Neural cell (in vitro differentiated cells): Measurements from ENCODE around the gene DEPDC5. TPM values are rescaled to one million over a fixed set of nuclear protein-coding genes. Genes with fewer than 3 reads are reported as not detected.
A peak's percentile ranks its signal among the peaks of the same experiment; 100 is the strongest.

ENCODE experiments used
- H2AFZ ChIP-seq: fragments of 200-600, 300-800 bp; sonication (generic), shearing (Covaris generic); 2 replicates; pipeline ENCODE4 v1.6.0; 2014; ENCODE audit warnings: low read depth, mild to moderate bottlenecking, antibody characterized with exemption, low read length, moderate library complexity
- H3F3A ChIP-seq: fragments of 200-600 bp; shearing (Covaris generic); 2 replicates; pipeline ENCODE4 v1.6.1; 2016; ENCODE audit warnings: mild to moderate bottlenecking, moderate library complexity, mixed read lengths, antibody characterized with exemption, low read length; ENCODE audit not compliant: insufficient read depth, poor library complexity, severe bottlenecking
- H3K27ac ChIP-seq: fragments of 200-600, 300-800 bp; sonication (generic), shearing (Covaris generic); 2 replicates; pipeline ENCODE4 v1.5.1; 2014; ENCODE audit warnings: mild to moderate bottlenecking, low read length, moderate library complexity
- H3K27me3 ChIP-seq: fragments of 300-800, 200-600 bp; sonication (generic), shearing (Covaris generic); 2 replicates; pipeline ENCODE4 v1.6.0; 2014; ENCODE audit warnings: mild to moderate bottlenecking, low read depth, low read length, moderate library complexity; ENCODE audit not compliant: insufficient read depth
- H3K36me3 ChIP-seq: fragments of 300-800, 200-600 bp; sonication (generic), shearing (Covaris generic); 2 replicates; pipeline ENCODE4 v1.5.1; 2014; ENCODE audit warnings: mild to moderate bottlenecking, antibody characterized with exemption, low read length, moderate library complexity; ENCODE audit not compliant: insufficient read depth
- H3K4me2 ChIP-seq: fragments of 300-800, 200-600 bp; sonication (generic), shearing (Covaris generic); 2 replicates; pipeline ENCODE4 v1.6.0; 2014; ENCODE audit warnings: mild to moderate bottlenecking, low read length
- H3K4me3 ChIP-seq: fragments of 300-800, 200-600 bp; sonication (generic), shearing (Covaris generic); 2 replicates; pipeline ENCODE4 v1.5.1; 2014; ENCODE audit warnings: mild to moderate bottlenecking, low read length, moderate library complexity
- H3K79me2 ChIP-seq: fragments of 200-600 bp; shearing (Covaris generic); replicated peaks from 2 replicates; pipeline ENCODE4 v1.6.0; 2014; ENCODE audit warnings: mild to moderate bottlenecking, low read length, moderate library complexity; ENCODE audit not compliant: insufficient read depth
- H3K9ac ChIP-seq: fragments of 300-800, 200-600 bp; sonication (generic), shearing (Covaris generic); 2 replicates; pipeline ENCODE4 v1.6.1; 2016; ENCODE audit warnings: mild to moderate bottlenecking, low read length, mixed read lengths
- H3K9me2 ChIP-seq: fragments of 200-600 bp; shearing (Covaris generic); 2 replicates; pipeline ENCODE4 v1.6.1; 2016; ENCODE audit warnings: mild to moderate bottlenecking, low read length, mixed read lengths; ENCODE audit not compliant: insufficient read depth
- H3K9me3 ChIP-seq: fragments of 200-600, 300-800 bp; sonication (generic), shearing (Covaris generic); 2 replicates; pipeline ENCODE4 v1.6.1; 2016; ENCODE audit warnings: mild to moderate bottlenecking, mixed run types, low read length, moderate library complexity, mixed read lengths
- H4K20me1 ChIP-seq: fragments of 200-600 bp; shearing (Covaris generic); 2 replicates; pipeline ENCODE4 v1.6.1; 2016; ENCODE audit warnings: mild to moderate bottlenecking, mixed run types; ENCODE audit not compliant: insufficient read depth
- MXI1 ChIP-seq: fragments of 450-650 bp; conservative IDR thresholded peaks from 2 replicates; pipeline ENCODE4 v1.6.1; 2014; ENCODE audit warnings: antibody characterized with exemption, mild to moderate bottlenecking; ENCODE audit not compliant: poor library complexity, severe bottlenecking
- POLR2AphosphoS5 ChIP-seq: IDR thresholded peaks from 2 replicates; pipeline ENCODE4 v1.6.1; 2012
- RAD21 ChIP-seq: fragments of 450-650 bp; conservative IDR thresholded peaks from 2 replicates; pipeline ENCODE4 v1.6.1; 2014; ENCODE audit warnings: antibody characterized with exemption, mild to moderate bottlenecking, moderate library complexity
- SMC3 ChIP-seq: fragments of 450-650 bp; conservative IDR thresholded peaks from 2 replicates; pipeline ENCODE4 v1.6.1; 2014; ENCODE audit warnings: antibody characterized with exemption, mild to moderate bottlenecking, moderate library complexity; ENCODE audit not compliant: poor library complexity
- TAF1 ChIP-seq: IDR thresholded peaks from 2 replicates; pipeline ENCODE4 v1.6.1; 2012; ENCODE audit warnings: low read depth
- polyA plus RNA-seq: library from polyadenylated mRNA; depleted of rRNA; stranded (reverse); fragments of >200 nt; gene quantifications from 2 replicates; pipeline ENCODE4 v1.2.3, GENCODE V29; 2014
- TF ChIP-seq, protein P1 (sequence below): IDR thresholded peaks from 2 replicates; pipeline ENCODE4 v1.6.1; 2012; ENCODE audit warnings: borderline replicate concordance

The DEPDC5 gene
- polyA plus RNA-seq, 1 donor from 2014 or later = 11.3 TPM

DNA sequence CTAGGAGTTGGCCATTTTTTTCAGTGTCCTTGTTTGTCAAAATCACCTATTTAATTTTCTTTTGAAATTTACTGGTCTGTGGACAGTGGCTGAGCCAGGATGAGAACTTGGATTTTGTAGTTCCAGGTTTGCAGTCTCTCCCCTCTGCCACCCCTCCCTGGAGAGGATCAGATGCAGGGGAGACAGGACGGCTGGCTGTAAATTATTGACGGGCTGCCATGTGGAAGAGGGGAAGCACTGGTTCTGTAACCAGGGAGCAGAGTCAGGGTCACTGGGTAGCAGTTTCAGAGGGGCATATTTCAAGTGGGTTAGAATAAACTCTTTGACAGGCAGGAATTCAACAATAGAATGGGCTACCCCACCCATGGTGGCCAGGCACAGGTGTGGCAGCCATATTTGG is 169.9 kb downstream of the DEPDC5 start:
- Histone ChIP-seq H3K9me2 (no peaks in the 10 kb centered on the region), H3K27ac (no peak overlapping the region), H3K9ac (no peak overlapping the region), H2AFZ (no peak overlapping the region), H3K4me2 (no peak overlapping the region), H3K27me3 (no peaks in the 10 kb centered on the region), H3K36me3 (no peaks in the 10 kb centered on the region), H3K4me3 (no peak overlapping the region), H3K79me2 (no peaks in the 10 kb centered on the region), H3F3A (no peaks in the 10 kb centered on the region), H3K9me3 (no peaks in the 10 kb centered on the region), H4K20me1 (no peaks in the 10 kb centered on the region)
- TF ChIP-seq MXI1 (no peak), POLR2AphosphoS5 (no peak), RAD21 (no peak)
- TF ChIP-seq, protein P1, sequence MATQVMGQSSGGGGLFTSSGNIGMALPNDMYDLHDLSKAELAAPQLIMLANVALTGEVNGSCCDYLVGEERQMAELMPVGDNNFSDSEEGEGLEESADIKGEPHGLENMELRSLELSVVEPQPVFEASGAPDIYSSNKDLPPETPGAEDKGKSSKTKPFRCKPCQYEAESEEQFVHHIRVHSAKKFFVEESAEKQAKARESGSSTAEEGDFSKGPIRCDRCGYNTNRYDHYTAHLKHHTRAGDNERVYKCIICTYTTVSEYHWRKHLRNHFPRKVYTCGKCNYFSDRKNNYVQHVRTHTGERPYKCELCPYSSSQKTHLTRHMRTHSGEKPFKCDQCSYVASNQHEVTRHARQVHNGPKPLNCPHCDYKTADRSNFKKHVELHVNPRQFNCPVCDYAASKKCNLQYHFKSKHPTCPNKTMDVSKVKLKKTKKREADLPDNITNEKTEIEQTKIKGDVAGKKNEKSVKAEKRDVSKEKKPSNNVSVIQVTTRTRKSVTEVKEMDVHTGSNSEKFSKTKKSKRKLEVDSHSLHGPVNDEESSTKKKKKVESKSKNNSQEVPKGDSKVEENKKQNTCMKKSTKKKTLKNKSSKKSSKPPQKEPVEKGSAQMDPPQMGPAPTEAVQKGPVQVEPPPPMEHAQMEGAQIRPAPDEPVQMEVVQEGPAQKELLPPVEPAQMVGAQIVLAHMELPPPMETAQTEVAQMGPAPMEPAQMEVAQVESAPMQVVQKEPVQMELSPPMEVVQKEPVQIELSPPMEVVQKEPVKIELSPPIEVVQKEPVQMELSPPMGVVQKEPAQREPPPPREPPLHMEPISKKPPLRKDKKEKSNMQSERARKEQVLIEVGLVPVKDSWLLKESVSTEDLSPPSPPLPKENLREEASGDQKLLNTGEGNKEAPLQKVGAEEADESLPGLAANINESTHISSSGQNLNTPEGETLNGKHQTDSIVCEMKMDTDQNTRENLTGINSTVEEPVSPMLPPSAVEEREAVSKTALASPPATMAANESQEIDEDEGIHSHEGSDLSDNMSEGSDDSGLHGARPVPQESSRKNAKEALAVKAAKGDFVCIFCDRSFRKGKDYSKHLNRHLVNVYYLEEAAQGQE = no peak

DNA sequence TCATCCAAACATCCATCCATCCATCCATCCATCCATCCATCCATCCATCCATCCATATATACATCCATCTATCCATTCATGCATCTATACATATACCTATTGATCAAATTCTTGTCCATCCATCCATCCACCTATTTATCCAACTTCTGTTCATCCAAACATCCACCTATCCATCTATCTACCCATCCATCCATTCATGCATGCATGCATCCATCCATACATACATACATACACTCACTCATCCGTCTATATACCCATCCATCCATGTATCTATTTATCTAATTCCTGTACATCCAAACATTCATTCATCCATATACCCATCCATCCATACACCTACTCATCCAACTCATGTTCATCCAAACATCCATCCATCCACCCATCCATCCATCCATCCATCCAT is 171.2 kb downstream of the DEPDC5 start:
- Histone ChIP-seq H2AFZ (no peak overlapping the region), H3K27ac (no peak overlapping the region)

DNA sequence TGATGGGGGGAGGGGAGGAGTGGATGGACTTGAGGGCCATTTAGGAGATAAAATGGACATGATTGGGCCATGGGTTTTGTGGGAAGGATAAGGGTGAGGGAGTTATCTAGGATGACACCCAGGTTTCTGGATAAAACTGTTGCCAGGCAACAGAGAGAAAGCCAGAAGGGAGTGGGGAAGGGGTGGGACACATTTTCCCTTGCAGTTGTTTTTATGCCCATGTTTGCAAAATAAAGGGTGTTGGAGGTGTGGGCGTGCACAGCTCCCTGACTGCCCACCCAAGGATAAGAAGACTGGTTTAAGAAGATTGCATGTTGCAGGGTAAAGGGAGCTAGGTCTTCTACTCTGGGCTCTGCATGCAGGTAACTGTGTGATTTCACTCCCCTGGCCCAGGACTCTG is 172.2 kb downstream of the DEPDC5 start:
- Histone ChIP-seq H3K27me3 (no peaks in the 10 kb centered on the region), H3K4me2 (peak overlapping the region; percentile 52), H2AFZ (no peak overlapping the region), H3K27ac (peak overlapping the region; percentile 96), H3K9me2 (no peaks in the 10 kb centered on the region), H3K9me3 (no peaks in the 10 kb centered on the region), H3K9ac (peak overlapping the region; percentile 67), H3K4me3 (peak overlapping the region; percentile 53), H3K79me2 (no peaks in the 10 kb centered on the region), H4K20me1 (no peaks in the 10 kb centered on the region), H3F3A (no peaks in the 10 kb centered on the region), H3K36me3 (no peaks in the 10 kb centered on the region)
- TF ChIP-seq POLR2AphosphoS5 (no peak), TAF1 (no peak), SMC3 (no peak)
- TF ChIP-seq, protein P1 = no peak

More for the DNA sequence above, 171.2 kb downstream of the DEPDC5 start:
- no peak overlapping the region for H3K4me3 ChIP-seq
- no peaks in the 10 kb centered on the region for H3K36me3 ChIP-seq
- no peaks in the 10 kb centered on the region for H3K27me3 ChIP-seq
- H3F3A ChIP-seq = no peaks in the 10 kb centered on the region
- no peaks in the 10 kb centered on the region for H3K79me2 ChIP-seq
- no peaks in the 10 kb centered on the region for H3K9me2 ChIP-seq
- no peaks in the 10 kb centered on the region for H4K20me1 ChIP-seq
- TF ChIP-seq POLR2AphosphoS5 (no peak), RAD21 (no peak), SMC3 (no peak)
- H3K9me3 ChIP-seq = no peaks in the 10 kb centered on the region
- H3K4me2 ChIP-seq = no peak overlapping the region
- H3K9ac ChIP-seq = no peak overlapping the region
